NCI-H2171 treated with DMSO at 0.1 percent for 48 hours (cell line): ENCODE measurements around the gene DAPK3.
"Not testable (repeated sequence)": the region's sequence is repeated elsewhere in the genome, so short reads cannot be mapped to it uniquely, and the experiment has no call there.

ENCODE experiments used
- DNase-seq: peaks from one replicate; lab custom pipeline; 2025; lab: John Stamatoyannopoulos, UW

DAPK3 gene

GRCh38 chr19:3954107-3954506 is 16.8 kb downstream of the DAPK3 start:
- no peak for DNase-seq

GRCh38 chr19:3952755-3953276 is 18.1 kb downstream of the DAPK3 start:
- not testable (repeated sequence) for DNase-seq

GRCh38 chr19:3950871-3951861 is 19.7 kb downstream of the DAPK3 start:
- peak; percentile 80 for DNase-seq

GRCh38 chr19:3949997-3950859 is 20.7 kb downstream of the DAPK3 start:
- no peak for DNase-seq

GRCh38 chr19:3949294-3949693 is 21.6 kb downstream of the DAPK3 start:
- no peak for DNase-seq

GRCh38 chr19:3947316-3947933 is 23.5 kb downstream of the DAPK3 start:
- not testable (repeated sequence) for DNase-seq

GRCh38 chr19:3945838-3946237 is 25.1 kb downstream of the DAPK3 start:
- no peak for DNase-seq

GRCh38 chr19:3944018-3944721 is 26.7 kb downstream of the DAPK3 start:
- DNase-seq = no peak

- DNase-seq = no peak
These were observed 28.0 kb downstream of the DAPK3 start for GRCh38 chr19:3942790-3943409.

- DNase-seq = not testable (repeated sequence)
These were observed 32.5 kb downstream of the DAPK3 start for GRCh38 chr19:3938300-3938950.

GRCh38 chr19:3936506-3937442 is 34.1 kb downstream of the DAPK3 start:
- no peak for DNase-seq

- DNase-seq = peak; percentile 48
These were observed 37.7 kb downstream of the DAPK3 start, which contains the start of gene NMRK2 for GRCh38 chr19:3932931-3933810. Gene NMRK2, plus strand, starts transcription at chr19:3933069. Its CDS starts 603 bp downstream, at chr19:3933672.

GRCh38 chr19:3931041-3931440 is 39.9 kb downstream of the DAPK3 start:
- DNase-seq = no peak

GRCh38 chr19:3923912-3924311 is 47.0 kb downstream of the DAPK3 start:
- DNase-seq = no peak

- no peak for DNase-seq
These were observed 47.7 kb downstream of the DAPK3 start for GRCh38 chr19:3923096-3923758.

- DNase-seq = no peak
These were observed 51.1 kb downstream of the DAPK3 start for GRCh38 chr19:3919793-3920192.

GRCh38 chr19:3916033-3916432 is 54.9 kb downstream of the DAPK3 start:
- no peak for DNase-seq
